ENCODE data around the gene SAFB.
"Not testable (repeated sequence)": the region's sequence is repeated elsewhere in the genome, so short reads cannot be mapped to it uniquely, and the experiment has no call there.

SAFB gene

DNA sequence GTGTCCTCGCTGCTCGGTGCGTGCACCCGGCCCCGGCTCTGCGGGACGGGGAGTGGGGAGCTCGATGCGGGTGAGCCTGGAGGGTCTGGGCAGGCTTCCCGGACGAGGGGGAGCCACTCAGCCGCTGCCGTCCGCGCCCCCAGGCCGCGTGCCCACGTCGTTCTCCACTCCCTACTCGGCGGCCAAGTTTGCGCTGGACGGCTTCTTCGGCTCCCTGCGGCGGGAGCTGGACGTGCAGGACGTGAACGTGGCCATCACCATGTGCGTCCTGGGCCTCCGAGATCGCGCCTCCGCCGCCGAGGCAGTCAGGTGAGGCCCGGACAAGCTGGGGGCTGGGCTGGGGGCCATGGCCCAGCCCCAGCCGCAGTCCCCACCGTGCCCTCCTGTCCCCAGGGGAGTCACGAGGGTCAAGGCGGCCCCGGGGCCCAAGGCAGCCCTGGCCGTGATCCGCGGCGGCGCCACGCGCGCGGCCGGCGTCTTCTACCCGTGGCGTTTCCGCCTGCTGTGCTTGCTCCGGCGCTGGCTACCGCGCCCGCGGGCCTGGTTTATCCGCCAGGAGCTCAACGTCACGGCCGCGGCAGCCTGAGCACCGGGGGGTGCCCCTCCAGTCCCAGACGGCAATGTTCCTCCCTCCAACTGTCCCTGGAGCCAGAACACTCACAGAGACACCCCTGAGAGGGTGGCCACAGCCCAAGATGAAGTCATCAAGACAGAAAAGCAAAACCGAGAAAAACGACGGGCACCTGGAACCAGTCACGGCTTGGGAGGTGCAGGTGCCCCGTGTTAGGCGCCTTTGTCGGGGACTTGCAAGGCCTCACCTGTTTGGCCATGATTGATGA is 64.7 kb downstream of the SAFB start:
- no peak for DNase-seq

DNA sequence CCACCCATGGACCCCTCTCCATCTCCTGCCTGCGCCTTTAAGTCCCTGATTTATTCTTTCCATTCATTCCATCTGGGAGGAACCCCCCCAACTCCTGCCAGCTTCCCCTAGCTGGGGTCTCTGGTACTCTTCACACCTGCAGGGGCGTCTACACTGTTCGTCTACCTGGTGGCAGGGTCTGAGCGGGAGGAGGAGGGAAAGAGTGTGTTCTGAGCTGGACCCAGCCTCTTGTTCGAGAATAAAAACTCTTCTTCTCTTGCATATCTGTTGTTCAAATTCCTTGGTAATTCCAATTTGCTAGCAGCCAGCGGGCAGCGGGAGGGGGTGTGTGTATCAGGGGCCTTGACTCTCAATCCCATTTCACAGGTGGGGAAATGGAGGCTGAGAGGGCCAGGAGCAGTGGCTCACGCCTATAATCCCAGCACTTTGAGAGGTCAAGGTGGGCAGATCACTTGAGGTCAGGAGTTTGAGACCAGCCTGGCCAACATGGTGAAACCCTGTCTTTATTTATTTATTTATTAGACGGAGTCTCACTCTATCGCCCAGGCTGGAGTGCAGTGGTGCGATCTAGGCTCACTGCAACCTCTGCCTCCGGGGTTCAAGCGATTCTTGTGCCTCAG is 65.5 kb downstream of the SAFB start:
- DNase-seq, result not testable (repeated sequence)

DNA sequence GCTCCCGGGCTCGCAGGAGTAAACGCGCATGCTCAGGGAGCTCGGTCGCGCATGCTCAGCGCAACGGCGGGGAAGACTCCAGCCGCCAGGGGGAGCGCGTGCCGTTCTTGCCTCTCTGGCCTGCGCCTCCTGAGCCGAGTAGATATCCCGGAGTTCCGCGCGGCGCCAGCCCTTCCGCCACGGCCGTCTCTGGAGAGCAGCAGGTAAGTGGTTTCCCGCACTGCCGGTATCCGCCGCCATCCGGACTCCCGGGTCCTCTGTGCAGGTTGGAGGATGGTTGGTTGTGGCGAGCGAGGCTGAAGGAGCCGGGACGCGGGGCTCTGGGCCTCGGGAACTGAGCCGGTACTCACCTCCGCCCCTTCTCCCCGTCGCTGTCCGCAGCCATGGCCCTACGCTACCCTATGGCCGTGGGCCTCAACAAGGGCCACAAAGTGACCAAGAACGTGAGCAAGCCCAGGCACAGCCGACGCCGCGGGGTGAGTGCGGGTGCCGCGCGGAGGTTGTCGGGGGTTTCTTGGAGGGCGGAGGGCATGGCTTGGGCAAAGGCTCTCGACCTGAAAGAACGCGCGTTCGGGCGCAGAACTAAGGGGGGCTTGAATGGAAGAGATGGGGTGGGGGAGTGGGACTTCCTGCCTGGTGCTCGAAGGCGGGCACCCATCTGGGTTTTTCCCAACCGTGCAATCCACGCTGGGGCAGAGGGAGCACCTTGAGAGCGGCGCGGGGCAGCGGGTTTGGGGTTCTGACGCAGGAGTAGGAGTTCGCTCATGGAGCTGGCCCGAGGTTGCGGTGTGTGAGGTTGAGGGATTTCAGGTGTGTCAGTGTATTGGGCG is 67.5 kb downstream of the SAFB start, which contains the start of gene RPL36:
Gene RPL36, plus strand, starts transcription at position 171 of the 830 bp plus-strand sequence. Its CDS starts 213 bp downstream, at position 384.
- DNase-seq, result peak; percentile 96

DNA sequence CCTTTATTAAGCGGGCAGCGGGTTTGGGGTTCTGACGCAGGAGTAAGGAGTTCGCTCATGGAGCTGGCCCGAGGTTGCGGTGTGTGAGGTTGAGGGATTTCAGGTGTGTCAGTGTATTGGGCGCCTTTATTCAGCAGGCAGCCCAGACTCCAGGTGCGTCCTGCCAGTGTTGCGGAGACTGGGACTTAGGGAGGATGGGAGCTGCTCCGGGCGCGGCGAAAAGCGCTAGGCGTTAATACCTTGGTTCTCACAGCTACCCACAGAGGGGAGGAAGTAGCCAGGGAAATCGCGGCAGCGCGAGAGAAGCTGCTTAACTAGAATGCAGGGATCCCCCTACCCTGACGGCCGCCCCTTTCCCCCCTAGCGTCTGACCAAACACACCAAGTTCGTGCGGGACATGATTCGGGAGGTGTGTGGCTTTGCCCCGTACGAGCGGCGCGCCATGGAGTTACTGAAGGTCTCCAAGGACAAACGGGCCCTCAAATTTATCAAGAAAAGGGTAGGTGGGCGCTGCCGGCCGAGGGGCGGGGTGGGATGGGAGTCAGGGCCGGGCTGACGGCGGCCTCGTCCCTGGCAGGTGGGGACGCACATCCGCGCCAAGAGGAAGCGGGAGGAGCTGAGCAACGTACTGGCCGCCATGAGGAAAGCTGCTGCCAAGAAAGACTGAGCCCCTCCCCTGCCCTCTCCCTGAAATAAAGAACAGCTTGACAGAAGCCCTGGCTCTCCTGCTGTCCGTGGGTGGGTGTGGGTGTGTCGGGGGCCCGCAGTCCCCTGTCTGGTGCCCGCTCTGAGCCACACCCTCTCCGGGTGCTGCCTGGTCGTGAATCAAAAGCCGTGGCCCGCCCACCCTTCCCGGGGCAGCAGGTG is 68.3 kb downstream of the SAFB start:
- DNase-seq, result peak; percentile 49

DNA sequence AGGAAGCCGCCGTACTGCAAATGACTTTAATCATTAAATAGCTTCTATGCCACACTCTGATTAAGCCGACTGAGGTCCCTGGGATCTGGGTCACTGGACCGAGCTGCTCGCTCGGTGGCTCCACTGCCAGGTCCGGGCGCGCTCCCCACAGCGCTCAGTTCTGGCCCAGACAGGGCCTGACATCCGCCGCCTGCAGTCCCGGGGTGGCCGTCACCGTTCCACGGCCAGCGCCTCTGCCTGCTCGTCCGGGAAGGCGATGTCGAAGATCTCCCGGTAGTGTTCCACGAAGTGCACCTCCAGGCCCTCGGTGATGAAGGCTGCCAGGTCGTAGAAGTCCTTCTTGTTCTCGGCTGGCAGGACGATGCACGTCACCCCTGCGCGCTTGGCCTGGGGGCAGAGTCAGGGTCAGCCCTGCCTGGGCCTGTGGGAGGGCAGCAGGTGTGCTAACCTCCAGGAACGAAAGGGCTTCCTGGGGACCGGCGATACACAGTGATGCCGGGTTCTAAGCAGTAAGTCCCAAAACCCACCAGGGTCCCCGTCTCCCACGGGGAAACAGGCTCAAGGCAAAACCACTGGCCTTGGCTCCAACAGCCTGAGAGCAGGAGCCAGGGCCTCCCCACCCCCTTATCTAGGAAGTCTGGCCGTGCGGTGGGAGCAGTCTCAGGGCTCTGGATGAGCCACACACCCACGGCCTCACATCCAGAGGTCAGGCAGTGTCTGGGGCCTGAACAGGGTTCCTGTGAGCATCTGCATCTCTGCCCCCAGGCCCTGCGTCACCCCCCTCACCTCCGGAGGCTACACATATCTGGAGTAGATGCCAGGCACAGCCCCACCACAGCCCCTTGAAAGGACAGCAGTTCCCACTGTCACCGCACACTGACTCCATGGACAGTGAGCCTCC is 69.2 kb downstream of the SAFB start:
- no peak for DNase-seq

DNA sequence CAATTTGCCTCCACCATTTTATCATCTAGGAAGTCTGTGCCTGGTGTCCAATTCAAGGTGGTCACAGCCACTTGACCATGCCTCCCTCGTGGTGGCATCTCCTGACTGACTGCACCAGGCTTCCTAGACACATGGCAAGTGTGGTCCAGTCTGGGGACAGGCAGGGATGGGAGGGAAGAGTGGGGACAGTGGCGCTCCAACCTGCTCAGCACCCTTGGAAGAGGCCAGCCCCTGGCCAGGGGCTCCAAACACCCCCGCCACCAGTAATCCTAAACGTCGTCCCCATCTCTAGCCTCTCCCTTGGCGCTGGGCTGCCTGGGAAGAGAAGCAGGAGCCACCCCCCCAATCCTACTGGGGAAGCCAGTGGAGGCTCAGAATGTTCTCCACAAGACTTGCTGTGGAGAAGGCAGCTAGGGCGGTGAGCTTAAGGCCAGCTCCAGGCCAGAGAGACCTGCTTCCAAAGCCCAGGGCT is 69.9 kb downstream of the SAFB start:
- DNase-seq, result no peak

DNA sequence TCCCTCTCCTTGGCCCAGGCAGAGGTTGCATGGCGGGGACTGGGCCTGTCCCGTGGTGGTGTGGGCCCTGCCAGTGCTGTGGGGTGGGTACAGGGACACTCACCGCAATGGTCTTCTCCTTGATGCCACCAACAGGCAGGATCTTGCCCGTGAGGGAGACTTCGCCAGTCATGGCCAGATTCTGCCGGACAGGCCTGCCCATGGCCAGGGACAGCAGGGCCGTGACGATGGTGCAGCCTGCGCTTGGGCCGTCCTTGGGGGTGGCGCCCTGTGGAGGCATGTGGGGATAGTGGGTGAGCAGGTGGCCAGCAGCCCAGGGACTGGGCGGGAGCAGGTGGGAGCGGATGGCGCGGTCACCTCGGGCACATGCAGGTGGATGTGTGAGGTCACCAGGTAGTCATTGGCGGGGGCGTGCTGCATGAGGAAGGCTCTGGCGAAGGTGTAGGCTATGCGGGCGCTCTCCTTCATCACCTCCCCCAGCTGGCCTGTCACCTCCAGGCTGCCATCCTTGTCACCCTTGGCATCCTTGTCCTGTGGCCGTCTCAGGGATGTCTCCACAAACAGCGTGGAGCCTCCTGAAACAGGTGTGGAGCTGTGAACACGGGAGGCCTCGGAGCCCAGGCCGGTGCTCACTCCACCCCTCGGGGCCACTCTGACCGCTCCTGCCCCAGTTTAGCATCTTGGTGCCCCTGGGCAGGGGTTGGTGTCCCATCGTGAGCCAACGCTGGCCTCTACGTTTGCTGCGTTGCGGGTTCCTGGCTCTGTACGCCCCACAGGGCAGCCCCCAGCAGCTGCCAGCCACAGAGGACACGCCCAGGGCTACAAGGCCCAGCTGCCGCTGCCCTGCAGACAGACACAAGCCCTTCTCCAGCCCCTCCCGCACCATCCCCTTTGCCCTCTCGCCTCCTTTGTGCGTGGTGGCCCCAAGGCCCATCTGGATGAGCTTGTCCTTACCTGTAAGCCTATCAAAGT is 70.6 kb downstream of the SAFB start:
- no peak for DNase-seq

DNA sequence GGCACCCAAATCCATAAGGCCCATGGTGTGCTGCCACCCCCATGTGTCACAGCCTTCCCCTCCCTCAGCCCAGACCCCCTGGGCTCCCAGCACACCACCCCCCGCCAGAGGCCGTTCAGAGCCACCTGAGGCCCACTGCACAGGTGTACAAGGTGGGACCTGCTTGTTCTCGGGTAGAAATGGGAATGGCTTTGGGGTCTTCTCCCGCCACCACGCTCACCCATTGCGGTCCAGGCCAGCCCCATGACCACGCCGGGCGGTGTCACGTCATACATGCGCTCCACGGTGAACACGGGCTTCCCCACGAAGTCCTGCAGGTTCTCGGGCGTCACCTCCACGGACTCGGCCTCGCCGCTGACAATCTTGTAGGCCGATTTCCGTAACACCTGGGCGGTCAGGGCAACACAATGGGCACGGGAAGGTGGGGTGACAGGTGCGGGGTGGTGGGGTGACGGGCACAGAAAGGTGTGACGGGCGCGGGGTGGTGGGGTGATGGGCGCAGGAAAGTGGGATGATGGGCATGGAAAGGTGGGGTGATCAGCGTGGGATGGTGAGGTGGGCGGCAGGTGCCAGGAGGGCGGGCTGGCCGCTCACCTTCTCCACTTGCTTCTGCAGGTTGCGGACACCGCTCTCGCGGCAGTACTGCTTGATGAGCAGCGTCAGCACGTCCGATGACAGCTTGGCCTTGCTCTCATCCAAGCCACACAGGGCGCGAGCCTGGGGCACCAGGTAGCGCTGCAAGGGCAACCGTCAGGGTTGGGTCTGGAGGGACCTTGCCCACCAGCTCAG is 71.5 kb downstream of the SAFB start:
- no peak for DNase-seq

DNA sequence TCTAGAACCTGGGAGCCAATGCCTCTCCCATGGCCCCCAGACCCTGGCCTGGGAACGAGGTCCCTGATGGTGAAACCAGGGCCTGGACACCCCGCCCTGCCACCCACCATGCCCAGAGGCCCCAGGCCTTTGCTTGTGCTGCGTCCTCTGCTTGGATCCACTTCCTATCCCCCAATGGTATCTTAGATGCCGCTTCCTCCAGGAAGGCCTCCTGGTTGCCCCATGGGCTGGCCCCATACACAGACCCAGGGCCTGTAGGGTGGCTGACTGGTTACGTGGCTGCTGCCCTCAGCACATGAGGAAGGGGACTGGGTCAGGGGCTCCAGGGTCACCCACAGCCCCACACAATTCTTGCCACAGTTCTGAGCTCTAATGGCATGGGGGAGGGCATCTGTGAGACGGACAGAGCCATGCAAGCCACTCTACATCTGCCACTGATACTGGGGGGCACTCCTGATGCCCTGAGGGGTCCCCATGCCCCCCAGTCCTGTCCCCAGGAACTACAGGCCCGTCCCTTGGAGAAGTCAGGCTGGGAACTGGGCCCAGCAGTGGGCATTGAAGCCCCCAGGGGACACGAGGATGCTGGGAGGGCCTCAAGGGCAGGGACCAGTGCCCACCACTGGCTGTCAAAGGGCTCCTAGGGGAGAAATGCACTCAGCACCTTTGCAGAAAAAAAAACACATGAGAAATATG is 72.2 kb downstream of the SAFB start:
- no peak for DNase-seq

DNA sequence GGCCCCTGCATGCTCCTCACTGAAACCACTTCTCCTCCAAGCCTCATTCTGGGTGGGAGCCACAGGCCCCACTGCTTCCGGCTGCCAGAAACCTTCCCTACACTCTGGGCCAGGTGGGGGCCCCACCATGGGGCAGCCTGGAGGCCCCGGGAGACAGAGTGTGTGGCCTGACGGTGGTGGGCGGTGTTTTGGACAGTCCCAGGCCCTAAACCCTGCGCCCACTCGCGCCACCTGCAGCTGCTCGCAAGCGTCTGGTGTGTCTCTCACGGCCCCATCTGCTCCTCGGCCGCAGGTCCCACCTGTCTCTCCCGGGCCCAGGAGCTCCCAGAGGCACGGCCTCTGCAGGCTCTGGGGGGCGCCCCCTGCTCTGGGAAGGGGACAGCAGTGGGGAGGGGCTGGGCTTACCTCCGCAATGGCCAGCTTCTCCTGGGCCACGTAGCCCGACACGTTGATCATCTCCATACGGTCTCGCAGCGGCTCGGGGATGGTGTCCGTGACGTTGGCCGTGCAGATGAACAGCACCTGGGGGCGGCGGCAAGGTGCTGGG is 72.8 kb downstream of the SAFB start:
- DNase-seq, result no peak

DNA sequence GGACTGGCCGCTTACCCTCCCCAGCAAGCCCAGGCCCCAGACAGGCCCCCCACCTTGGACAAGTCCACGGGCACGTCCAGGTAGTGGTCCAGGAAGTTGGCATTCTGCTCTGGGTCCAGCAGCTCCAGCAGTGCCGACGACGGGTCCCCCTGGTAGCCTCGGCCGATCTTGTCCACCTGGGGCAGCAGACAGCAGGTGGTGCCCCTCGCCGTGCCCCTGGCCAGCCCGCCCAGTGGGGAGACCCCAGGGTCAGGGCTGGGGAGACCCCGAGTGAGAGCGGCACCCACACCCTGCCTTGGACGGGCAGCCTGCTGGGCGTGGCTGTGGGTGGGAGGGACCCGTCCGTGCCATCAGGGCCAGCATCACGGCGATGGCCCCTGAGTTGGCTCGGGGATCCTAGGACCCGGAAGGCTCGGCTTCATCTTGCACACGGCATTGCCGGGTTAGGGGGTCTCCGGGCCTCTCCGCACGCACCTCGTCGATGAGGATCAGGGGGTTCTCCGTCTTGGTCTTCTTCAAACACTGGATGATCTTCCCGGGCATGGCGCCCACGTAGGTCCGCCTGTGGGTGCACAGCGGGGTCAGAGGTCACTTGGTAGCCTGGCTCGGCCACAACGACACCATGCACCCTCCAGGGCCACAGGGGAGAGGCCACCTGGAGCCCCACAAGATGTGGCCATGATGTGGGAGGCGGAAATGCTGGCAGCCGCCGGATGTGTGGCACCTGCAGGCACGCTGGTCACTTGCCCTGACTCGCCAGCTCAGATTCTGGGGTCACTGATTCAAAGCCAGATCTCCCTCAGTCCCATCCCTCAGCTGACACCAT is 73.5 kb downstream of the SAFB start:
- no peak for DNase-seq

DNA sequence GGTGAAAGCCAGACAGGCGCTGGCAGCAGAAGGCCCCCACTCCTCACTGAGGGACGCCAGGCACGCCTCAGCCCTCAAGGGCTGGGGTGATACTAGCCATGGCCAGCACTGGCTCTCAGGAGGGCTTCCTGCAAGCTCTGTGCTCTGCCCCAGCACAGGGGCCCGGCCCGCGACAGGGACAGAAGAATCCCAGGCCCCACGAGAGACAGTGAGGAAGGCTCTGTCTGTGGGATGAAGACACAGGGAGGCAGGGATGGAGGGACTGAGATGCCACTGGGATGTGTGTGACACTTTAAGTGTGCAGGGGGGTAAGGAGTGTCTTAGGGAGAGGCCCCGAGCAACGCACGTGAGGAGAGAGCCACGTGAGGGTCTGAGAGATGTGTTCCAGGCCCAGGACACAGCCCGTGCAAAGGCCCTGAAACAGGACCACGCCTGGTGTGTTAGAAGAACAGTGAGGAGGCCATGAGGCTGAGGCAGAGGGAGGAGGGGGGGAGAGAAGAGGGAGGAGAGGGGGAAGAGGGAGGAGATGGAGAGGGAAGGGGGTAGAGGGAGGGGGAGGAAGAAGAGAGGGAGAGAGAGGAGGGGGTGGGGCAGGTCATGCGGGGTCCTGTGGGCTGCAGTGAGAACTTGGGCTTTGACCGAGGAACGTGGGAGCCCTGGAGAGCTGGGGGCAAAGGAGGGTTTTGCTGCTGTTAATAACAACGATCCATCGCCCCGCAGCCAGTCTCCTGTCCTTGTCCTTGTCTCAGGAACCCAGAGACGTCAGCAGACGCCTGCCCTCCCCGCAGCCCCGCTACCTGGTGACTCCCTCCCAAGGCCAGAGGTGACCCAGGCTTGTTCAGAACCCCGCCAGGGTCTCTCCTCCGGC is 74.4 kb downstream of the SAFB start:
- DNase-seq, result no peak

DNA sequence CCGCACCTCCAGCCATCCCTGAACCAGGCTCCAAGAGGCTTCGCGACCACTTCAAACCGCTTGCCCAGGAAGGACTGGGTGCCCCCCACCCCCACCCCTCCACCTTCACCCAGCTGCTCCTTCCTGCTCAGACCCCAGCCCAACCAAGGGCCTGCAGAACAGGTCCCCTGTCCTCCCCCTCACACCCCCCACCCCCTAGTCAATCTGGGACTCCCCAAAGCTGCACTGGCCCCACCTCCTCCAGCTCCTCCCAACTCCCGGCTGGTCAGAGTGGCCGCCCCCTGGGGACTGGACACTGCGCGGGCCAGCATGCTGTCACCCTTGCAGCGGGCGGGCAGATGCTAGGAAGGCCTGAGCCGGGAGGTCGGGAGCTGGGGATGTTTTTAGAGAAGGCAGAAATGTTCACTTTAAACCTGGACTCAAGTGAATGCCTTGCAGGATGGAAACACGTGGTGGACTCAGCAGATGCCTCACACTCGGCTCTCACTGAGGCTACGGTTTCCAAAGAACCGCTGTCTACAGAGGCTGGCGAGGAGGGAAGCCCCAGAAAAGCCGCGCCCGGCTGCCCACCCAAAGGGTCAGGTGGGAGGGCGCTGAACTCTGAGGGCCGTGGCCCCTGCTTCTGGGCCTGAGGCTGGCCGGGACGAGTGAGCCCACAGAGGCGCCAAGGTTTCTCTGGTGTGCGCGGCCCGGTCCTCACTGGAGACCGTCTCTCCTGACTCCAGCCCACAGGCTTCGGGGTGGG is 75.2 kb downstream of the SAFB start:
- no peak for DNase-seq

DNA sequence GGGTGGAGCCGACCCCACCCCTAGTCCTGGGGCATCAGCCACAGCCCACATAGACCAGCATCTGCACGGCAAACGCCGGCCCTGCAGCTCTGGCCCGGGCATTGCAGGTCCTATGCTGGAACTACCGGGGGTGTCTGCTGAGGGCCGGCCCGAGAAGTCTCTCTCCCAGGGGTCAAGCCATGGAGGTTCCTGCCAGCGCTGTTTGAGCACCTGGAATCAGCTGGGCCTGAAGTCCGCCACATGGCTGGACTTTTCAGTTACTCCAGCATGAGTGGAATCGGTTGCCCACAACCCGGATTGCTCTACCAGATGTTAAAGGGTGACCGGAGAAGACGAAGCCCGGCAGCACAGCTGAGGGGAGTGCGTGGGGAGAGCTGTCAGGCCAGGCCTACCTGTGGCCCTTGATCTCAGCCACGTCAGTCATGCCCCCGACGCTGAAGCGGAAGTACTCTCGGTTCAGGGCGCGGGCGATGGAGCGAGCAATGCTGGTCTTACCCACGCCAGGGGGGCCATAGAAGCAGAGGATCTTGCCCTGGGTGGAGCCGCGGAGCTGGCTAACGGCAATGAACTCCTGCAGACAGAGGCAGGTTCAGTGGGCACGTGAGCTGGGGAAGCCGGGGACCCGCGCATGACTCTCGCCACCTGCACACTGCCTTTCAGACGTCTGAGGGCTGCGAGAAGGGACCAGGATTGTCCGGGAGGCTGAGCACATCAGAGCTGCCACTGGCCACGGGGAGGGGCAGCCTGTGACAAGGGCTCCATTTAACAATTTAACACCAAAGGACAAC is 75.9 kb downstream of the SAFB start:
- DNase-seq, result no peak
